Osteoblast (primary cell): ENCODE data around the gene SNAI3. TPM values are rescaled to one million over a fixed set of nuclear protein-coding genes. Genes with fewer than 3 reads are reported as not detected.

Experiments used
- DNase-seq: peaks from one replicate; pipeline ENCODE4 v3.0.0; 2011; ENCODE audit warnings: low spot score, mixed read lengths; ENCODE audit not compliant: insufficient read length; ENCODE audit errors: missing footprints
- H2AFZ ChIP-seq: 2 replicates; pipeline ENCODE4 v1.6.0; 2011; ENCODE audit warnings: mild to moderate bottlenecking, low read length
- H3K27ac ChIP-seq: 2 replicates; pipeline ENCODE4 v1.5.1; 2011; ENCODE audit warnings: mild to moderate bottlenecking, low read depth, low read length, moderate library complexity
- H3K27me3 ChIP-seq: 2 replicates; pipeline ENCODE4 v1.6.0; 2012; ENCODE audit warnings: mild to moderate bottlenecking, control low read depth, inconsistent platforms, low read length, moderate library complexity; ENCODE audit not compliant: insufficient read depth
- H3K36me3 ChIP-seq: 2 replicates; pipeline ENCODE4 v1.5.1; 2011; ENCODE audit warnings: mild to moderate bottlenecking, low read length, control low read depth, moderate library complexity; ENCODE audit not compliant: insufficient read depth
- H3K4me1 ChIP-seq: 2 replicates; pipeline ENCODE4 v1.5.1; 2011; ENCODE audit warnings: mild to moderate bottlenecking, low read length, control low read depth, moderate library complexity; ENCODE audit not compliant: insufficient read depth
- H3K4me2 ChIP-seq: 2 replicates; pipeline ENCODE4 v1.6.0; 2011; ENCODE audit warnings: mild to moderate bottlenecking, low read length; ENCODE audit not compliant: insufficient read depth
- H3K4me3 ChIP-seq: fragments of 200-600 bp; sonication (generic); 3 replicates; pipeline ENCODE4 v1.5.1; 2012; ENCODE audit warnings: mild to moderate bottlenecking, low read length, inconsistent platforms; ENCODE audit not compliant: insufficient read depth
- H3K79me2 ChIP-seq: 2 replicates; pipeline ENCODE4 v1.6.0; 2012; ENCODE audit warnings: mild to moderate bottlenecking, low read length, control low read depth, inconsistent platforms; ENCODE audit not compliant: insufficient read depth
- H3K9me3 ChIP-seq: 2 replicates; pipeline ENCODE4 v1.5.1; 2011; ENCODE audit warnings: low read depth, low read length, control low read depth
- H4K20me1 ChIP-seq: 2 replicates; pipeline ENCODE4 v1.6.0; 2012; ENCODE audit warnings: mild to moderate bottlenecking, low read length, control low read depth; ENCODE audit not compliant: insufficient read depth
- total RNA-seq: library from RNA; depleted of rRNA; stranded (reverse); fragments of >200 nt; gene quantifications from 2 replicates; pipeline ENCODE4 v1.2.3, GENCODE V29; 2012
- TF ChIP-seq, protein P1 (sequence below): IDR thresholded peaks from 2 replicates; pipeline ENCODE4 v1.5.1; 2011; ENCODE audit warnings: mild to moderate bottlenecking, low read depth, low read length, moderate library complexity; ENCODE audit errors: extremely low read depth

The SNAI3 gene
- total RNA-seq, 1 donor: not detected

DNA sequence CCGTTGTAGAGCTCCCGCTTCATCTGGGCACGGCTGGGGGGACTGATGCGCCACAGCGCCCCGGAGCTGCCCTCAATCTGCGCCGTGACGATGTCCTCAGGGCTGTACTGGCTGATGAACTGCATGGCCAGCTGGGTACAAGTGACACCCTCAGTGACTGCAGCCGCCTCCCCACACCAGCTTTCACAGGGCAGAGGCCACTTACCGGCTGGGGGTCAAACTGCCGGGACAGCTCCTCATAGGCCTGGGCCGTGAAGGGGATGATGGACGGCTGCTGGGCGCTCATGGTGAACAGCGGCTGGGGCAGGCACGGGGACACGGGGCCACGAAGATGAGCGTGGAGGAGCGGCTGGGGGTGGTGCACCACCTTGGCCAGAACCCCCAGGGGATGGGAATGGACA lies 30.3 kb upstream of the SNAI3 start:
- Histone ChIP-seq H3K4me3 (no peak overlapping the region), H3K27me3 (no peaks in the 10 kb centered on the region), H3K4me2 (no peak overlapping the region), H3K79me2 (peaks cover 14% of the 10 kb centered on the region), H3K4me1 (no peaks in the 10 kb centered on the region), H2AFZ (no peak overlapping the region), H3K9me3 (no peaks in the 10 kb centered on the region), H4K20me1 (peaks cover 25% of the 10 kb centered on the region), H3K27ac (no peak overlapping the region), H3K36me3 (peaks cover 79% of the 10 kb centered on the region)
- no peak for DNase-seq
- TF ChIP-seq, protein P1, sequence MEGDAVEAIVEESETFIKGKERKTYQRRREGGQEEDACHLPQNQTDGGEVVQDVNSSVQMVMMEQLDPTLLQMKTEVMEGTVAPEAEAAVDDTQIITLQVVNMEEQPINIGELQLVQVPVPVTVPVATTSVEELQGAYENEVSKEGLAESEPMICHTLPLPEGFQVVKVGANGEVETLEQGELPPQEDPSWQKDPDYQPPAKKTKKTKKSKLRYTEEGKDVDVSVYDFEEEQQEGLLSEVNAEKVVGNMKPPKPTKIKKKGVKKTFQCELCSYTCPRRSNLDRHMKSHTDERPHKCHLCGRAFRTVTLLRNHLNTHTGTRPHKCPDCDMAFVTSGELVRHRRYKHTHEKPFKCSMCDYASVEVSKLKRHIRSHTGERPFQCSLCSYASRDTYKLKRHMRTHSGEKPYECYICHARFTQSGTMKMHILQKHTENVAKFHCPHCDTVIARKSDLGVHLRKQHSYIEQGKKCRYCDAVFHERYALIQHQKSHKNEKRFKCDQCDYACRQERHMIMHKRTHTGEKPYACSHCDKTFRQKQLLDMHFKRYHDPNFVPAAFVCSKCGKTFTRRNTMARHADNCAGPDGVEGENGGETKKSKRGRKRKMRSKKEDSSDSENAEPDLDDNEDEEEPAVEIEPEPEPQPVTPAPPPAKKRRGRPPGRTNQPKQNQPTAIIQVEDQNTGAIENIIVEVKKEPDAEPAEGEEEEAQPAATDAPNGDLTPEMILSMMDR: no peak

DNA sequence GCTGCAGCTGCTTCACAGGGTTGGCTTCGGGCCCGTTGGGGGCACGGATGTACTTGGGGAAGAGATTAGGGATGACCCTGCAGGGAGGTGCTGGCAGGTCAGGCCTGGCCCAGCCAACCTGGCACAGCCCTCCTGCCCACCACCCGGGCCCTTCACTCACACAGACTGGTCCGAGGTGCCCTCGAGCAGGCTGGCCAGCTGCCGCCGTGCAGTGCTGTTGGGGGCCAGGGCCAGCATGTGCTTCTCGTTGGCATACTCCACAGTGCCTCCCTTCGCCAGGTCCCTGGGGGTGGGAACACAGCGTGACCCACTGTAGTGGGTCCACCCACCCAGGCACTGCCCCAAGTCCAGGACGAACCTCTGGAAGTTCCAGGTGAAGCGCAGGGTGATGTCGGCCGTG lies 29.9 kb upstream of the SNAI3 start:
- DNase-seq: no peak
- Histone ChIP-seq H3K9me3 (no peaks in the 10 kb centered on the region), H3K27me3 (no peaks in the 10 kb centered on the region), H4K20me1 (peaks cover 28% of the 10 kb centered on the region), H3K4me2 (no peak overlapping the region), H3K4me1 (no peaks in the 10 kb centered on the region), H3K79me2 (peaks cover 14% of the 10 kb centered on the region), H3K4me3 (no peak overlapping the region), H2AFZ (no peak overlapping the region), H3K27ac (no peak overlapping the region), H3K36me3 (peaks cover 79% of the 10 kb centered on the region)
- TF ChIP-seq, protein P1: no peak

DNA sequence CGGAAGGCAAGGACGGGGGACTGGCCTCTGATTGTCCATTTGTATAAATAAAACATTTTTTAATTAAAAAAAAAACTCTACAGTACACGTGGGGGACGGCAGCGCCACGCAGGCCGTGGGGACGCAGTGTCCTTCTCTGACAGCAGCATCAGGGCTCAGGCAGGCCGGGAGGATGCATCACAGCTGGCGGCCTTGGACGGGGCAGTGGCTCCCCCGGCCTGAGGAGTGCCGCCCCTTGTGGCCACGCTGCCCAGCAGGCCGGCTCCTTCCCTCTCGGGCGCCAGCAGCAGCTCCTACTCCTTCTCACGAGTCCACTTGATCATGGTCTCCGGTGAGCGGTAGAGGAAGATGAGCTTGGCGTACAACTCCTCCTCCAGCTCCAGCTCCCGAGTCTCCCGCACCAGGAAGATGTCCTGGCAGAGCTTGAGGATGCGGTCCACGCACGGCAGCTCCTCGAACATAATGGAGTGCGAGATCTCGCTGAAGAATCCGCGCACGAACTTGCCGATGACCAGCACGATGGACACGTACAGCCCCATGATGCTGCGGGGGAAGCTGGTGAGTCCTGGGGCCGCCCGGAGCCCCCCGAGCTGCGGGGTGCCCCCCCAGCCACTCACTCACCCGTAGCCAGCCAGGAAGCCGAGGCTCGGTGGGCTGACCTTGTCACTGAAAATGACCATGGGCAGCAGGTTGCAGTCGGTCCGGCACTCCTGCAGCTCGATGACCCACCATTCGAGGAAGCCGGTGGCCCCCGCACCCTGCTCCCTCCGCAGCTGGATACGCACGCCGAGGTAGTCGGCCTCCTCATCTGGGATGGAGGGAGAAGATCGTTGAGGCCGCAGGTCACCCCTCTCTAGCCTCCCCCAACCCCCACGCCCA lies 29.2 kb upstream of the SNAI3 start:
- H3K4me2 ChIP-seq: no peak overlapping the region
- no peaks in the 10 kb centered on the region for H3K27me3 ChIP-seq
- no peaks in the 10 kb centered on the region for H3K4me1 ChIP-seq
- TF ChIP-seq, protein P1: no peak
- no peaks in the 10 kb centered on the region for H3K9me3 ChIP-seq
- DNase-seq: no peak
- no peak overlapping the region for H3K27ac ChIP-seq
- no peak overlapping the region for H2AFZ ChIP-seq
- peaks cover 20% of the 10 kb centered on the region for H3K79me2 ChIP-seq
- no peak overlapping the region for H3K4me3 ChIP-seq
- H3K36me3 ChIP-seq: peaks cover 74% of the 10 kb centered on the region
- H4K20me1 ChIP-seq: peaks cover 24% of the 10 kb centered on the region

DNA sequence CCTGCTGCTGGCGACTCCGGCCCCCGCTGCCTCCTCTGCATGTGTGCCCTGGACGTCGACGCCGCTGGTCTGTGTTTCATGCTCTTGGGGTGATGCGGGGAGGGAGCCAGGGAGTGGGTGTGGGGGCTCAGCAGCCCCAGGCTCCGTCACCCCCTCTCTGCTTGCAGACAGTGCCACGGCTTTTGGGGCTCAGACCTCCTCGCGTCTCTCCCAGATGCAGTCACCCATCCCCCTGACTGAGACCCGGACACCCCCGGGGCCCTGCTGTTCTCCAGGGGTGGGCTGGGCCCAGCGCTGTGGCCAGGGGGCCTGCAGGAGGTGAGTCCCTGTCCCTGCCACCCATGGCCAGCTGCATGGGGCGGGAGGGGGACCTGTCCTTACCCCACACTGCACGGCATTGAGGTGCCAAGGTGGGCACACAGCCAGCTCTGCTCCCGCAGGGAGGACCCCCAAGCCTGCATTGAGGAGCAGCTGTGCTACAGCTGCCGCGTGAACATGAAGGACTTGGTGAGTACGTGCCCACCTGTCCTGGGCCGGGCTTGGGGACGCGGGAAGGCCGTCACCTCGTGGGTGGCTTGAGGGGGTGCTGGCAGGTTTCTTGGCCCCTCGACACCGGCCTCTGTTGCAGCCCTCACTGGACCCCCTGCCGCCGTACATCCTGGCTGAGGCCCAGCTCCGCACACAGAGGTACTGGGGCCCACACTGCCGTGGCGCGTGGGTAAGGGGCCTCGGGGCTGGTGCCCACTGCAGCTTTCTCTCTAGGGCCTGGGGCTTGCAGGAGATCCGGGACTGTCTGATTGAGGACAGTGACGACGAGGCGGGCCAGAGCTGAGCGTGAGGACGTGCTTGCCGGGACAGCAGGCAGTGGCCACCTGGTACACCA lies 28.4 kb upstream of the SNAI3 start:
- TF ChIP-seq, protein P1: no peak
- Histone ChIP-seq H3K4me1 (no peaks in the 10 kb centered on the region), H3K9me3 (no peaks in the 10 kb centered on the region), H2AFZ (no peak overlapping the region), H3K27ac (no peak overlapping the region), H3K79me2 (peaks cover 29% of the 10 kb centered on the region), H3K27me3 (no peaks in the 10 kb centered on the region), H3K36me3 (peaks cover 68% of the 10 kb centered on the region), H3K4me3 (no peak overlapping the region), H3K4me2 (no peak overlapping the region), H4K20me1 (peaks cover 24% of the 10 kb centered on the region)
- peak; percentile 87 for DNase-seq
